Bronchial epithelial cell (primary cell): Measurements from ENCODE around the gene CELA3A. TPM values are rescaled to one million over a fixed set of nuclear protein-coding genes. Genes with fewer than 3 reads are reported as not detected.
"Not testable (repeated sequence)": the region's sequence is repeated elsewhere in the genome, so short reads cannot be mapped to it uniquely, and the experiment has no call there.

Experiments
- DNase-seq: peaks from one replicate; pipeline ENCODE4 v3.0.0-alpha.2; 2010; ENCODE audit warnings: low read depth
- FAIRE-seq: peaks from 2 replicates; lab custom pipeline; 2011; peaks lifted over from hg19 to GRCh38; lab: Jason Lieb, UNC
- H3K27me3 ChIP-seq: 2 replicates; pipeline ENCODE4 v1.5.1; 2011; ENCODE audit warnings: low read length; ENCODE audit not compliant: control insufficient read depth, insufficient read depth
- H3K36me3 ChIP-seq: 2 replicates; pipeline ENCODE4 v1.5.1; 2011; ENCODE audit warnings: low read length; ENCODE audit not compliant: control insufficient read depth, insufficient read depth
- H3K4me3 ChIP-seq: 2 replicates; pipeline ENCODE4 v1.5.1; 2011; ENCODE audit warnings: mild to moderate bottlenecking, low read depth, low read length, control low read depth
- CTCF ChIP-seq: IDR thresholded peaks from 2 replicates; pipeline ENCODE4 v1.5.1; 2011; ENCODE audit warnings: mild to moderate bottlenecking, moderate library complexity, low read length, control low read depth, inconsistent platforms; ENCODE audit not compliant: insufficient read depth, severe bottlenecking
- total RNA-seq: library from RNA; depleted of rRNA; stranded (reverse); fragments of >200 nt; gene quantifications from 2 replicates; pipeline ENCODE4 v1.2.1, GENCODE V29; 2014

CELA3A gene
- total RNA-seq, 1 donor from 2014 or later: not detected

- H3K36me3 ChIP-seq, H3K27me3 ChIP-seq, DNase-seq, H3K4me3 ChIP-seq, FAIRE-seq: not testable (repeated sequence)
These were observed 26.2 kb upstream of the CELA3A start for GRCh38 chr1:21975296-21975695.

- DNase-seq, H3K36me3 ChIP-seq, H3K27me3 ChIP-seq, H3K4me3 ChIP-seq, FAIRE-seq: not testable (repeated sequence)
These were observed 24.7 kb upstream of the CELA3A start, which contains the start of gene CELA3B for GRCh38 chr1:21976703-21977239. TSS of gene CELA3B (plus strand) at chr1:21977022. CDS start at chr1:21977040, 18 bp downstream.

DNA sequence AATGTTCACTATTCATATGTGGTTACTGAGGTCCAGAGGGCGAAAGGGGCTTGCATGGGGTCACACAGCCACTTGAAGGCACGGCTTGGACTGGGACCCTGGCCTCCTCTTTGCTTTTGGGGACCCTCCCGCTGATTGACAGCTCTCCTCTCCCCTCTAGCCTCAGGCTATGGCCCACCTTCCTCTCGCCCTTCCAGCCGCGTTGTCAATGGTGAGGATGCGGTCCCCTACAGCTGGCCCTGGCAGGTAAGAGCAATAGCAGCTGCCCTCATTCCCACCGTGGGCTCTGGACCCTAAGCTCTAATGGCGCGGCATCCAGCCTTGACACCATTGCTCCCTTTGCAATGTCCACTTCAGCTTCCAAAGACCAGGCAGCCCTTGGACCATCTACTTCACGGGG lies 23.2 kb upstream of the CELA3A start:
- H3K27me3 ChIP-seq, FAIRE-seq, H3K36me3 ChIP-seq, DNase-seq, H3K4me3 ChIP-seq: not testable (repeated sequence)

DNA sequence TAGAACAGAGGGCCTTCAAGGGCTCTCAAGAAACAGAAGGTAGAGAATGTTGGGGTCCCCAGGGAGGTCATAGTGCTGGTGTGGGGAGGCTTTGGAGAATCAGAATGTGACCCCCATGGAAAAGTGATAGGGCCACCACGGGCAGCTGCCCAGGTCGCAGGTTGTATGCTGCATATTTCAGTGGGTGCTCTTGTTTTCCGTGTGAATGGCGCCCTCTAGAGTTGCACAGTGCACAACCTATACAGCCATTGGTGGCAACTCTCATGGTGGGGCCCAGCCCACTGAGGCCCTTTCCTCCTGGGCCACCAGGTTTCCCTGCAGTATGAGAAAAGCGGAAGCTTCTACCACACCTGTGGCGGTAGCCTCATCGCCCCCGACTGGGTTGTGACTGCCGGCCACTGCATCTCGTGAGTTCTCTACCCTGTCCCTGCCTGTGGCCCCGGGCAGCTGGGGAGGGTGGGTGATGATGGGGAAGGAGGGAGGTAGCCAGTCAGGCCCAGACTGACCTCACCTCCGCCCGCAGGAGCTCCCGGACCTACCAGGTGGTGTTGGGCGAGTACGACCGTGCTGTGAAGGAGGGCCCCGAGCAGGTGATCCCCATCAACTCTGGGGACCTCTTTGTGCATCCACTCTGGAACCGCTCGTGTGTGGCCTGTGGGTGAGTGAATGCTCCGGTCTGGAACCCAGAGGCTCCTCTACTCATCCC lies 20.8 kb upstream of the CELA3A start:
- H3K36me3 ChIP-seq, H3K4me3 ChIP-seq, DNase-seq, H3K27me3 ChIP-seq: not testable (repeated sequence)
- FAIRE-seq: peak; percentile 81

DNA sequence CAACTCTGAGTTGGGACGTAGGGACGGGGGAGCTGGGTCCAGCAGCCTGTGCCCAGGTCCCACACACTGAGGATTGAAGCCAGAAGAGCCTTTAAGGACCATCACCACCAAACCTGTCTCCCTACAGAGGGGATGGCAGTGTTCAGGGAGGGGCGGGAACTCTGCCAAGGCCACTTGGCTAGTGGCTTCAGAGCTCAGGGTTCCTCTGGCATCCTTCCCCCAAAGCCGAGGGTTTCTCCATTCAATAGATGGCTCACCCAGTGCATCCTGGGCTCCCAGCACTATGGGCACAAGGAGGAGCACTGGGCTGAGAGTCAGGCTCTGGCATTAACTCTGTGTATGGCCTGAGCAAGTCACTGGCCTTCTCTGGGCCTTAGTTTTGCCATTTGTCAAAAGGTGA lies 20.2 kb upstream of the CELA3A start:
- FAIRE-seq, H3K4me3 ChIP-seq, DNase-seq, H3K36me3 ChIP-seq, H3K27me3 ChIP-seq: not testable (repeated sequence)

DNA sequence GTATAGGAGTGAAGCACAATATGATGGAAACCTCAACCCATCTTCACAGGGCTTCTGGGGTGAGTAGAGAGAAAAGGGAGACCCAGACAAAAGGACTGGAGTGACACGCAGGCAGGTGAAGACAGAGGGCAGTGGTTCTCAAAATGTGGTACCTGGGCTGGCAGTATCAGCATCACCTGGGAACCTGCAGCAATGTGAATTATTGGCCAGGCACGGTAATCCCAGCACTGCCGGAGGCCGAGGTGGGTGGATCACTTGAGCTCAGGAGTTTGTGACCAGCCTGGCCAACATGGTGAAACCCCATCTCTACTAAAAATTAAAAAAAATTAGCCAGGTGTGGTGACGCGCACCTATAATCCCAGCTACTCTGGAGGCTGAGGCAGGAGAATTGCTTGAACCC lies 19.3 kb upstream of the CELA3A start:
- not testable (repeated sequence) for DNase-seq, FAIRE-seq, H3K27me3 ChIP-seq, H3K4me3 ChIP-seq, H3K36me3 ChIP-seq
- TF ChIP-seq CTCF: peak; percentile 32

DNA sequence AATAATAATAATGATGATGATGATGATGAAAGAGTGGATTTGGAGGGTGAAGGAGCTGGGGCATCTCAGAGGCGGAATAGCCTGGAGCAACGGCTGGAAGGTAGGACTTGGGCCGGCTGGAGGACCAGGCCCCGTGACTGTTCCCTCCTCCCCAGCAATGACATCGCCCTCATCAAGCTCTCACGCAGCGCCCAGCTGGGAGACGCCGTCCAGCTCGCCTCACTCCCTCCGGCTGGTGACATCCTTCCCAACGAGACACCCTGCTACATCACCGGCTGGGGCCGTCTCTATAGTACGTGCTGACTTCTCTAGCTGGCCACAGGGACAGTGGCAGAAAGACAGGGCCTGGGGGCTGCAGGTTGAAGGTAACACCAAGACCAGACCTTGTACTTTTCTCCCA lies 17.9 kb upstream of the CELA3A start:
- FAIRE-seq, H3K27me3 ChIP-seq, H3K36me3 ChIP-seq, DNase-seq, H3K4me3 ChIP-seq: not testable (repeated sequence)

DNA sequence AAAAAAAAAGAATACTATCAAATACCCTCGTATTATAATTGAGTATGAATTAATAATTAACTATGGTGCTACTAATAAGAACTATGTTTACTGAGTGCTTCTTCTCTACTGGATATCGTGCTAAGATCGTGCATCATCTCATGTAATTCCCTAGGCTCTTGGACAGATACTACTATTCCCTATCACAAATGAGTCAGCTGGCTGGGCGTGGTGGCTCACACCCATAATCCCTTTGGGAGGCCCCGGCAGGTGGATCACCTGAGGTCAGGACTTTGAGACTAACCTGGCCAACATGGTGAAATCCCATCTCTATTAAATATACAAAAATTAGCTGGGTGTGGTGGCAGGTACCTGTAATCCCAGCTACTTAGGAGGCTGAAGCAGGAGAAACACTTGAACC lies 15.6 kb upstream of the CELA3A start:
- not testable (repeated sequence) for FAIRE-seq, H3K4me3 ChIP-seq, DNase-seq, H3K27me3 ChIP-seq, H3K36me3 ChIP-seq

- not testable (repeated sequence) for DNase-seq, H3K4me3 ChIP-seq, FAIRE-seq, H3K27me3 ChIP-seq, H3K36me3 ChIP-seq
These were observed 15.1 kb upstream of the CELA3A start for GRCh38 chr1:21986386-21986785.

DNA sequence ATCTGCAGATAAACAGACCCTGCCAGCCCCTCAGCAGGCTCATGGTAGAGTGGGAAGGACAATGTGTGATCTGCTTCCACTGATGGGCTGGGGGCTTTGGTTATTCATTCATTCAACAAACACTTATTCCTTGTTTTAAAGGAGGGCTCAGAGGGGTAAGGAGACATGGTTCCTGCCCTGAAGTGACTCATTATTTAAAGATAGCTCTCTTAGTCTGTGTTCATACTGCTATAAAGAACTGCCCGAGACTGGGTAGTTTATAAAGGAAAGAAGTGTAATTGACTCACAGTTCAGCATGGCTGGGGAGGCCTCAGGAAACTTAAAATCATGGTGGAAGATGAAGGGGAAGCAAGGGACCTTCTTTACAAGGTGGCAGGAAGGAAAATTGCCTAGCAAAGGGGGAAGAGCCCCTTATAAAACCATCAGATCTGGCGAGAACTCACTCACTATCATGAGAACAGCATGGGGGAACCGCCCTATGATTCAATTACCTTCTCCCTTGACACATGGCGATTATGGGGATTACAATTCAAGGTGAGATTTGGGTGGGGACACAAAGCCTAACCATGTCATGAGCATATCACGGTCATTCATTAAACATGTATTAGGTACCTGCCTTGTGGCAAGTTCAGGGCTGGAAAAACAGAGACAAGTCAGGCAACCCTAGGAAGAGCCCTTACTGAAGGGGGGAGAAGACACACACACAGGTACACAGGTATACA lies 11.6 kb upstream of the CELA3A start:
- not testable (repeated sequence) for FAIRE-seq, H3K27me3 ChIP-seq, DNase-seq, H3K36me3 ChIP-seq, H3K4me3 ChIP-seq

- FAIRE-seq: peak; percentile 73
- not testable (repeated sequence) for H3K27me3 ChIP-seq, DNase-seq, H3K4me3 ChIP-seq, H3K36me3 ChIP-seq
These were observed 9.3 kb upstream of the CELA3A start for GRCh38 chr1:21992186-21992585.

DNA sequence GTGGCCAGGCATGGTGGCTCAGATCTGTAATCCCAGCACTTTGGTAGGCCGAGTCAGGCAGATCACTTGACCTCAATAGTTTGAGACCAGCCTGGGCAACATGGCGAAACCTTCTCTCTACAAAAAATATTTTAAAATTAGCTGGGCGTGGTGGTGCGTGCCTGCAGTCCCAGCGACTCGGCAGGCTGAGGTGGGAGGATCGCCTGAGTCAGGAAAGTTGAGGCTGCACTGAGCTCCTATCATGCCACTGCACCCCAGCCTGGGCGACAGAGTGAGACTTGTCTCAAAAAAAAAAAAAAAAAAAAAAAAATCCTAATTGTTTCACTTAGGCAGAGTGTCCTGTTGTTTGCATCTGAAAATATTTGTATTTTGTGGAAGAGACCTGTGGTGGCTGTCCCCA lies 6.7 kb upstream of the CELA3A start:
- not testable (repeated sequence) for DNase-seq, H3K4me3 ChIP-seq, H3K36me3 ChIP-seq, FAIRE-seq, H3K27me3 ChIP-seq

DNA sequence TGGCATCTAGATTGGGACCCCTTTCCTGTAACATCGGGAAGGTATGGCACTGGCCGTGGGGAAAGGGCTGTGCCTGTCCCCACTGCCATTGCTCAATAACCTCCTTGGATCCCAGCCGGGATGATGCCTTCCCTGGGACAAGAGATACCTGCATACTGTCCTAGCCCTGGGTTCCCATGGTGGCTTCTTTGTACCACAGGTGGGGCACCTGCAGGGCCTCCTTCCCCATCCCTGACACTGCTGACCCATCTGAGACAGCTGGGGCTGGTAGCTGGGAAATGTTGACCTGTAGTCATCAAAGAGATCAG lies 4.8 kb upstream of the CELA3A start:
- not testable (repeated sequence) for DNase-seq, FAIRE-seq, H3K4me3 ChIP-seq, H3K36me3 ChIP-seq, H3K27me3 ChIP-seq
